Activated T-helper 1 cell treated with anti-CD3 and anti-CD28 coated beads, Interleukin-2, amount 50 U/mL, for 16 hours (primary cell): Measurements from ENCODE around the gene CLK1.
A peak's percentile ranks its signal among the peaks of the same experiment; 100 is the strongest.

Experiments
- DNase-seq, 2 donors: peaks; one replicate each; pipeline ENCODE4 v3.0.0-alpha.2; 2020; ENCODE audit warnings: low read depth in 1 of 2, low spot score in 1 of 2

Gene CLK1

GRCh38 chr2:200811333-200812121 lies 52.9 kb downstream of the CLK1 start, which contains the start of gene BZW1:
BZW1 (plus strand) TSS chr2:200811910; CDS start chr2:200813218, 1,308 bp downstream.
- peak; percentile 91 to 92 for DNase-seq

DNA sequence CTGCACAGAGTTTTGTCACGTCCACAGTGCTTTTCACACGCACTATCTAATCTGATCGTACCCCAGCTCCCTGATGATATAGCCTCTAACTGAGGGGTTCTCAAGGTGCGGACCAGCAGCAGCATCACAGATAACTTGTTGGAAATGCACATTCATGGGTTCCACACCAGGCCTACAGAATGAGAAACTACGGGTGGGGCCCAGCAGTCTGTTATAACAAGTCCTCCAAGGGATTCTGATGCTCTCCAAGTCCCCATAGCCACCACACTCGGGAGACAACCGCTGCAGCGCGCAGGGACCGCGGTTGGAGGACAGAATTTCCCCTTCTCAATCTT lies 53.5 kb downstream of the CLK1 start:
- DNase-seq = no peak

- no peak for DNase-seq
Observed at GRCh38 chr2:200810252-200810997, 54.0 kb downstream of the CLK1 start.

GRCh38 chr2:200809506-200810251 lies 54.8 kb downstream of the CLK1 start:
- DNase-seq = no peak
